Stimulated activated CD4-positive, alpha-beta T cell treated with anti-CD3 and anti-CD28 coated beads, Interleukin-4, amount 100 ng/mL, for 1 hour (primary cell): Measurements from ENCODE around the gene SLC7A7.
"Not testable (repeated sequence)": the region's sequence is repeated elsewhere in the genome, so short reads cannot be mapped to it uniquely, and the experiment has no call there.

Experiments used
- DNase-seq: peaks from one replicate; pipeline ENCODE4 v3.0.0-alpha.2; 2020

The SLC7A7 gene

DNA sequence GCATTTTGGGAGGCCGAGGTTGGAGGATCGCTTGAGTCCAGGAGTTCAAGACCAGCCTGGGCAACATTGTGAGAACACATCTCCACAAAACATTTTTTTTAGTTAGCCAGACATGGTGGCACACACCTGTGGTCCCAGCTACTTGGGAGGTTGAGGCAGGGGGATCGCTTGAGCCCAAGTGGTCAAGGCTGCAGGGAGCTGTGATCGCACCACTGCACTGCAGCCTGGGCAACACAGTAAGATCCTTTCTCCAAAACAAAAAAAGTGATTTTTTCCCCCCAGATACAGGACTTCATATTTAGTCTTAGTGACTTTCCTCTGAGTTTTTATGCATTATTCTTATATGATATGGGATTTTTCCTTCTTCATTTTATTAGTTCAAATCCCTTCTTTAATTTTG, 28.6 kb downstream of the SLC7A7 start:
- DNase-seq, result no peak

DNA sequence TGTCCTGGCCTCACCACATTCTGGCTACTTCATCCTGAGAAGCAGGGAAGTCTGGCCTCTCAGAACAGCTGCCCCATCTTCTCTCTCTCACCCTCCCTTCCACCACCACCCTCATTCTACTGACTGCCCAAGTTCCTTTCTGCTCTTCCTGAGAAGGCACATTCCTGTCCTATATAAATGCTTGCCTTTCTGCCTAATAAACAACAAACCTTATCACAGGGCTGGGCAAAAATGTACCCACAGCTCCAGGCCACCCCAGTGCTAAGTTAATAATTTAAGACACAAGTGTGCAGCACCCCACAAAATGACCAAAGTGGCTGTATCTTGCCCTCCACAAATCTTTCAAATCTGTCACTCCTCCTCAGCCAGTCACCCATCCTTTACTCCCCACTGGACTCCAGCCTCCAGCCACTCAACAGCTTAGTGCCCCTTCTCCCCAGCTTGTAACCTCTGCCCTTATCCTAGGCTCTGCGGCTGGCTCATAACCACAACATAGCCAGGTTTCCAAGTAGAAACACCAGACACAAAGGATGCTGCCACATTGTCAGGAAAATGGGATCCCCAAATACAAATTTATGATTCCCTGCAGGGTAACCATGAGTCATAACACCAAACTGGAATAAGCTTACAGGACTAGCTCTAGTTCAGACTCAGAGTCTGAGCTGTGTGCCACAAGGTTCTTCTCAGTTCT, 33.8 kb downstream of the SLC7A7 start:
- no peak for DNase-seq

DNA sequence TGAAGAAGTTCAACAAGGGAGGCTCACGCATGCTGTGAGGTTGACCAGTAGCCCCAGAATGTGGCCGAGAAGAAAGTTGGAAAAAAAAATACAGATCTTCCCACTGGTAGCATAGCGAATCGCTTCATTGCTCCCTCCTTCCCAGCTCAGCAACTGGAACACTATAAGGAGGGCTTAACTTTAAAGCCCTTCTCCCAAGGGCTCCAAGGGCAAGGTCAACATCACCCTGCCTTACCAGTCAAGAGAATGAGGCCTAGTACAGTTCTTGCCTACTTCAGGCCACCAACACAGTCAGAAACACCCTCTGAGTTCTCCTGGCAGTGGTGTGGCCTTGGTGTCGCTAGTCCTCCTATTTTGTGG, 34.3 kb downstream of the SLC7A7 start:
- no peak for DNase-seq

GRCh38 chr14:22780105-22780679, 35.0 kb downstream of the SLC7A7 start:
- no peak for DNase-seq

GRCh38 chr14:22778084-22778483, 37.2 kb downstream of the SLC7A7 start:
- DNase-seq, result no peak

GRCh38 chr14:22776849-22777248, 38.4 kb downstream of the SLC7A7 start:
- DNase-seq, result not testable (repeated sequence)

GRCh38 chr14:22776215-22776614, 39.0 kb downstream of the SLC7A7 start:
- DNase-seq, result no peak

DNA sequence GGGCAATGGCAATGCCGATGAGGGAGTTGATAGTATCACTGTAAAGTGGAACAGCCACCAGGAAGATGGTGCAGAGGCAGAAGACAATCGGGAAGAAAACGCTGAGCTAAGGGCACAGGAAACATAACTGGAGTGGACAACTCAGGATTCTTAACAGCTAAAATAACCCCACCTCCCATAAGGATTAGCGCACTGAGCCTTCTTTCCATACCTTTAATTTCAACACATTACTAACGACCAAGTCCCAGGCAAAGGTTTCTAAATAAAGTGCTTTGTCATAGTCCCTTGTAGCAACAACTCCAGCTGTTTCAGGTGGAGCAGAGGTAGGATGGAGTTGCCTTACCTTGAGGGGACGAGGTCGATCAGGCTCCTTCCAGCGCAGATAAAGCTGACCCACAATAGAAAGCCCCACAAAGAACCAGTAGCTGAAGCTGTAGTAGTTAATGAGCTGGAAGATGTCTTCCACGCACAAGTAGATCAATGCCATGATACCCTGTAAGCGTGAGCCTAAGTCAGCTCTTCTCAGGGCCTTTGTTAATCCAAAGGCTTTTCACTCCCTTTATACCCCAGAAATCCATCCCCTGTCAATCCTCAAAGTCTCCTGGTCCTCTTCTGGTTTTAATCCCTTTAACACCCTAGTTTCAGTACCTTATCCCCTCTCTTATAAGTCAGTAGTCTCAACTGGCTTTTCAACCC, 41.1 kb downstream of the SLC7A7 start:
- DNase-seq, result no peak

DNA sequence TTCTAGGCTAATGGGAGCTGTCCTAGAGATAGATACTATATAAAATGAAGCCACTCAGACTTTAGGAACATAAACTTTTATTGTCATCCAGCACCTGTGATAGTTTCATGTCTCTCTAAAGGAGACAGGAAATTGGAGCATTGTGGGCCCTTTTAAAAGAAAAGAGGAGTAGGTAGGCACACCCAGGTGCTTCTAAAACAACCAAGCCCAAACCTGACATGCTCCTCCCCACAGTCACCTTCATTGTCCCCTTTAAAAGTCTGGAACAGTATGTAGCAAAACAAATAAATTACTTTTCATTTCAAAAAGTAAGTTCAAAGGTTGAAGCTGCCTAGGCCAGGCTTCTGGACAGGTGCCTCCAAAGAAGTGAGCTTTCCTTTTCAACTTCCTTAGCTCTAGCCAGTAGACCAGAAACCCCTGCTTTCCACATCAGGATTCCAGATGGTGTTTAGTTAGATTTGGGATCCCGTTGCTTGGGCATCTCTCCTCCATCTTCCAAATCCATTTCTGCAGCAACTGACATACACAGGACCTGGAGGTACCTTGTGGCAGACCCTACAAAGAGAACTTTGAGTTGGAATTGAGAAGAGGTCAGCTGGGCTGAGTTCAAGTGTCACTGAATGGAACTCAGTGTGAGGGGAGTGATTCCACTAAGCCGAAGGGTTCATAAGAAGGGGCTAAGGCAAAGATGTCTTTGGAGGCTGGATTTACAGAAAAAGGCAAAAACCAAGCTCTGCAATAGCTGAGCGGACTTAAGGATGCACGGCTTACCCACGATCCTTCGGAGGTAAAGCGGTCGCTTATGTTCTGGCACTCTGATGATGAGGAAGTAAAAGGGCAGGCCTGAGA, 41.8 kb downstream of the SLC7A7 start:
- DNase-seq, result no peak

DNA sequence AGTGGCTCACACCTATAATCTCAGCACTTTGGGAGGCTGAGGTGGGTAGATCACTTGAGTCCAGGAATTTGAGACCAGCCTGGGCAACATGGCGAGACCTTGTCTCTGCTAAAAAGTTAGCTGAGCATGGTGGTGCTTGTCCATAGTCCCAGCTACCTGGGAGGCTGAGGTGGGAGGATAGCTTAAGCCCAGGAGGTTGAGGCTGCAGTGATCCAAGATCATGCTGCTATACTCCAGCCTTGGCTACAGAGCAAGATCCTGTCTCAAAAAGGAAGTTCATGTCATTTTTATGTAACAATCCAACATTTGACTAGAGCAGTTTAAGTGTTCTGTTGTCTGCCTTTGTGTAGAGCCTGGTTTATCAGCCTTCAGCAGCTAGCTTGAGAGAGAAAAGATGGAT, 42.5 kb downstream of the SLC7A7 start:
- DNase-seq, result no peak

GRCh38 chr14:22770481-22771187, 44.6 kb downstream of the SLC7A7 start:
- no peak for DNase-seq

DNA sequence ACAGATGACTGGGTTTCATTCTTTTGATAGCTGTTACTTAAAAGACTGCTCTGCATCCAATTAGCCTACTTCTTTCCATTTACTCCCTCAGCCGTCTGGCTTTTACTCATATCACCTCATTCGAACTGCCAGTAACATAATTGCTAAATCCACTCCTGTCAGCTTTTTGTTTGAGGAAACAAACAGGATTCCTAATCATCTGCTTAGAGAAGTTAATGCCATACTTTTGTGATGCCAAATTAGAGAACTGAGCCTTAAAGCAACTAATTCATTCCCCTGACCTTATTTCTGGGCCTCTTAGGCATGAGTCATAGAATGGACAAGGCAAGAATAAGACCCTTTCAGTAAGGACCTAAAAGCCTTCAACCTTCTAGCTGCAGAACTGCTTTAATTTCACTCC, 45.9 kb downstream of the SLC7A7 start:
- no peak for DNase-seq

DNA sequence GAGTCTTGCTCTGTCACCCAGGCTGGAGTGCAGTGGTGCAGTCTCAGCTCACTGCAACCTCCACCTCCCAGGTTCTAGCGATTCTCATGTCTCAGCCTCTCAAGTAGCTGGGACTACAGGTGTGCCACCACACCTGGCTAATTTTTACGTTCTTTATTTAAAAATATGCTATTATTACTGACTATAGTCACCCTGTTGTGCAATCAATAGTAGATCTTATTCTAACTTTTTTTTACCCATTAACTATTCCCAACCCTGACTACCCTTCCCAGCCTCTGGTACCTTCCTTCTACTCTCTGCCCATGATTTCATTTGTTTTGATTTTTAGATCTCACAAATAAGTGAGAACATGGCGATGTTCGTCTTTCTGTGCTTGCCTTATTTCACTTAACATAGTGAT, 46.3 kb downstream of the SLC7A7 start:
- no peak for DNase-seq

DNA sequence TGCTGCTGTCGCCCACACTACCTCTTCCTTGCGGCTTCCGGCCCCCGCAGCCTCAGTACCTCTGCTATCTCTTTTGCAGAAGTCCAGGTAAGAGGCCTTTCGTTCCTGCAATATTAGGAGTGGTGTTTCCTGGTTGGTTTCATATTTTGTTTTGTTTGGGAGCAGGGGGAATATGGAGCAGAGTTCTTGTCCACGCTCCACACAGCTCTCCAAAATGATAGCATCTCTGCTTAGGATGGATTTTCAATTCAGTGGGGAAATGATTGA, 48.0 kb downstream of the SLC7A7 start:
- no peak for DNase-seq

- DNase-seq, result peak; percentile 91
These were observed 48.5 kb downstream of the SLC7A7 start, which contains the start of gene OXA1L for GRCh38 chr14:22766457-22767322. OXA1L (plus strand) TSS chr14:22766688; CDS start chr14:22766702, 14 bp downstream.

DNA sequence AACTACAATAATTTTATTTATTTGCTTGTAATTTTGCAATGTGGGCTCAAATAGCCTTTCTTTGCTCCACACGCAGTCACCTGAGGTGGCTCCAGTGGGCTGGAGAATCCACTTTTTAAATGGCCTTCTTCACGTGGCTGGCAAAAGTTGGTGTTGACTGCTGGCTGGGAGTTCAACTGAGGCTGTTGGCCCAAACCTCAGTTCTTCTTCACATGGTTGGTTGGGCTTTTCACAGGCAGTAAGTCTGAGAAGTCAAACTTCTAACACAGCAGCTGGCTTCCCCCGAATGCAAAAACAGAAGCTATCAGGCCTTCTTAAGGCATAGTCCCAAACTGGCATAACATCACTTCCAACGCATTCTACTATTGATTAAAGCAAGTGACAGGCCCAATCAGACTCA, 50.9 kb downstream of the SLC7A7 start:
- DNase-seq, result no peak

DNA sequence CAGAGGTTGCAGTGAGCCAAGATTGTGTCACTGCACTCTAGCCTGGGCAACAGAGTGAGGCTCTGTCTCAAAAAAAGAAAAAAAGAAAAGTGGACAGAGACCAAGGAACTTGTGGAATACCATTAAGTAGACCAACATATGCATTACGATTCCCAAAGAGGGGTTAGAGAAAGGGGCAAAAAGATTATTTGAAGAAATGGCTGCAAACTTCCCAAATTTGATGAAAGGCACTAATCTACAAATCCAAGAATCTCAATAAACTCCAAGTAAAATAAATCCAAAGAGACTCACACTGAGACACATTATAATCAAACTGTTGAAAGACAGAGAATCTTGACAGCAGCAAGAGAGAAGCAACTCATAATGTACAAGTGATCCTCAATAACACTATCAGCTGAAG, 53.5 kb downstream of the SLC7A7 start:
- DNase-seq, result no peak

- not testable (repeated sequence) for DNase-seq
These were observed 57.1 kb downstream of the SLC7A7 start for GRCh38 chr14:22757972-22758650.

DNA sequence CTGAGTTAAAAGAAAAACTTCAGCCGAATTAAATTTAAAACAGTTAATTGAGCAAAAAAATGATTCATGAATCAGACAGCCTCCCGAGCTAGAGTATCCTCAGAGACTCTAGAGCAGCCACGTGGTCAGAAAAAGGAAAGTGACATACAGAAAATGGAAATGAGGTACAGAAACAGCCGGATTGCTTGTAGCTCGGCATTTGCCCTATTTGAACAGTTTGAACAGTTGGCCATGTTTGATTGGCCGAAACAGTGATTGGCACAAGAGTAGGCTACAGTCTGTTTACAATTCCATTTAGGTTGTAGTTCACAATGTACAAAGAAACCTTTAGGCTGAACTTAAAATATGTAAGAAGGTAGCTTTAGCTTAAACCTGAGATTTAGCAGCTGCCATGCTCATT, 61.6 kb downstream of the SLC7A7 start:
- no peak for DNase-seq

GRCh38 chr14:22752422-22752821, 62.8 kb downstream of the SLC7A7 start:
- DNase-seq, result no peak

- DNase-seq, result no peak
These were observed 66.6 kb downstream of the SLC7A7 start for GRCh38 chr14:22748631-22749068.
